B cell (primary cell): Measurements from ENCODE around the gene MBNL1.

Experiments
- CTCF ChIP-seq: fragments of 200-600 bp; IDR thresholded peaks from one replicate; pipeline ENCODE4 v1.8.0; 2022; ENCODE audit warnings: antibody characterized with exemption, mild to moderate bottlenecking
- EZH2 ChIP-seq: IDR thresholded peaks from 2 replicates; pipeline ENCODE4 v1.6.1; 2012; ENCODE audit warnings: borderline replicate concordance, low read depth, mild to moderate bottlenecking, moderate library complexity, low read length; ENCODE audit not compliant: insufficient read depth, poor library complexity, severe bottlenecking

- TF ChIP-seq CTCF (no peak), EZH2 (no peak)
Observed at GRCh38 chr3:152295344-152295743, 26.6 kb downstream of the MBNL1 start.
